Adrenal gland (tissue), 5 donors: ENCODE data around the gene ESPNL.

Source experiments
- CTCF ChIP-seq, 6 experiments: fragments of 450-650 bp in 4 of 6; fragments of 200-600 bp in 2 of 6; sonication (generic) in 1 of 6; IDR thresholded peaks; 1 replicate in 5 of 6; 2 replicates in 1 of 6; pipeline versions ENCODE4 v1.5.1 to v1.8.0; 2016 to 2021; ENCODE audit warnings: antibody characterized with exemption in 6 of 6, mild to moderate bottlenecking in 2 of 6, moderate library complexity in 1 of 6
- POLR2A ChIP-seq, 2 donors: fragments of 450-650 bp; IDR thresholded peaks; one replicate each; pipeline ENCODE4 v1.6.1; 2017; ENCODE audit warnings: antibody characterized with exemption in 2 of 2, mild to moderate bottlenecking in 2 of 2, moderate library complexity in 1 of 2
- donor health status: DM: no; HTN: no; CAD: no.

- TF ChIP-seq CTCF (IDR thresholded peaks at IDR 0.05) (no peak), POLR2A (IDR thresholded peaks at IDR 0.05) (no peak)
These were observed 41.6 kb downstream of the ESPNL start for GRCh38 chr2:238141541-238142318.
